Right lobe of liver (tissue), 4 donors: ENCODE data around the gene LMAN2L.
A peak's percentile ranks its signal among the peaks of the same experiment; 100 is the strongest.

Experiments used
- POLR2A ChIP-seq: fragments of 450-650 bp; IDR thresholded peaks from one replicate; pipeline ENCODE4 v1.6.1; 2017; ENCODE audit warnings: antibody characterized with exemption, mild to moderate bottlenecking
- TF ChIP-seq, protein P1 (sequence below), 4 donors: fragments of 200-600 bp in 3 of 4; fragments of 450-650 bp in 1 of 4; IDR thresholded peaks; one replicate each; pipeline versions ENCODE4 v1.5.1 to v1.8.0; 2016 to 2022; ENCODE audit warnings: antibody characterized with exemption in 4 of 4, mild to moderate bottlenecking in 2 of 4
- donor health status: DM: no; HTN: no; CAD: no.
- donor health status: DM: no; HTN: no; CAD: no.
- donor health status: DM: no; HTN: yes; CAD: no.

- TF ChIP-seq, protein P1, sequence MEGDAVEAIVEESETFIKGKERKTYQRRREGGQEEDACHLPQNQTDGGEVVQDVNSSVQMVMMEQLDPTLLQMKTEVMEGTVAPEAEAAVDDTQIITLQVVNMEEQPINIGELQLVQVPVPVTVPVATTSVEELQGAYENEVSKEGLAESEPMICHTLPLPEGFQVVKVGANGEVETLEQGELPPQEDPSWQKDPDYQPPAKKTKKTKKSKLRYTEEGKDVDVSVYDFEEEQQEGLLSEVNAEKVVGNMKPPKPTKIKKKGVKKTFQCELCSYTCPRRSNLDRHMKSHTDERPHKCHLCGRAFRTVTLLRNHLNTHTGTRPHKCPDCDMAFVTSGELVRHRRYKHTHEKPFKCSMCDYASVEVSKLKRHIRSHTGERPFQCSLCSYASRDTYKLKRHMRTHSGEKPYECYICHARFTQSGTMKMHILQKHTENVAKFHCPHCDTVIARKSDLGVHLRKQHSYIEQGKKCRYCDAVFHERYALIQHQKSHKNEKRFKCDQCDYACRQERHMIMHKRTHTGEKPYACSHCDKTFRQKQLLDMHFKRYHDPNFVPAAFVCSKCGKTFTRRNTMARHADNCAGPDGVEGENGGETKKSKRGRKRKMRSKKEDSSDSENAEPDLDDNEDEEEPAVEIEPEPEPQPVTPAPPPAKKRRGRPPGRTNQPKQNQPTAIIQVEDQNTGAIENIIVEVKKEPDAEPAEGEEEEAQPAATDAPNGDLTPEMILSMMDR (IDR thresholded peaks at IDR 0.05) = no peak
- TF ChIP-seq POLR2A = peak; percentile 37
These were observed at the start of gene LMAN2L for GRCh38 chr2:96739633-96740428.
